SIG-M5 treated with dmso at 0.1 percent for 504 hours (cell line): Measurements from ENCODE around the gene KRTAP5-2.
"Not testable (repeated sequence)": the region's sequence is repeated elsewhere in the genome, so short reads cannot be mapped to it uniquely, and the experiment has no call there.

Source experiments
- DNase-seq: peaks from one replicate; lab custom pipeline; 2025; ENCODE audit not compliant: unreplicated experiment; lab: John Stamatoyannopoulos, UW

The KRTAP5-2 gene

GRCh38 chr11:1592628-1593027 lies 5.5 kb downstream of the KRTAP5-2 start:
- DNase-seq: no peak

- no peak for DNase-seq
These were observed 8.1 kb downstream of the KRTAP5-2 start for GRCh38 chr11:1589996-1590395.

GRCh38 chr11:1589191-1589963 lies 8.7 kb downstream of the KRTAP5-2 start:
- DNase-seq: peak; percentile 83

- DNase-seq: no peak
These were observed 11.4 kb downstream of the KRTAP5-2 start for GRCh38 chr11:1586699-1587098.

GRCh38 chr11:1584661-1585370 lies 13.3 kb downstream of the KRTAP5-2 start, which contains the start of gene KRTAP5-1:
Gene KRTAP5-1 (minus strand): TSS chr11:1585283. CDS start chr11:1585249, 34 bp downstream.
- not testable (repeated sequence) for DNase-seq

GRCh38 chr11:1582909-1583308 lies 15.2 kb downstream of the KRTAP5-2 start:
- DNase-seq: not testable (repeated sequence)

GRCh38 chr11:1581976-1582375 lies 16.1 kb downstream of the KRTAP5-2 start:
- no peak for DNase-seq

GRCh38 chr11:1576825-1577224 lies 21.3 kb downstream of the KRTAP5-2 start:
- DNase-seq: no peak

- DNase-seq: not testable (repeated sequence)
These were observed 22.3 kb downstream of the KRTAP5-2 start for GRCh38 chr11:1575756-1576155.

GRCh38 chr11:1574933-1575242 lies 23.2 kb downstream of the KRTAP5-2 start:
- DNase-seq: no peak

GRCh38 chr11:1574238-1574932 lies 23.7 kb downstream of the KRTAP5-2 start:
- DNase-seq: peak; percentile 51

- no peak for DNase-seq
These were observed 24.2 kb downstream of the KRTAP5-2 start for GRCh38 chr11:1573903-1574237.

GRCh38 chr11:1573077-1573902 lies 24.8 kb downstream of the KRTAP5-2 start:
- DNase-seq: no peak

GRCh38 chr11:1572197-1573076 lies 25.7 kb downstream of the KRTAP5-2 start, which contains the start of gene DUSP8:
Gene DUSP8 (minus strand): TSS chr11:1572271. CDS start chr11:1565826, 6,445 bp downstream.
- peak; percentile 55 for DNase-seq

- DNase-seq: no peak
These were observed 26.3 kb downstream of the KRTAP5-2 start for GRCh38 chr11:1571760-1572196.

GRCh38 chr11:1570896-1571759 lies 27.0 kb downstream of the KRTAP5-2 start:
- DNase-seq: no peak

GRCh38 chr11:1570531-1570895 lies 27.6 kb downstream of the KRTAP5-2 start:
- DNase-seq: no peak

- DNase-seq: no peak
These were observed 28.1 kb downstream of the KRTAP5-2 start for GRCh38 chr11:1570001-1570453.

GRCh38 chr11:1569251-1569780 lies 28.8 kb downstream of the KRTAP5-2 start:
- no peak for DNase-seq
